Suprapubic skin (tissue), 4 donors: ENCODE results near the gene SIN3B. TPM values are rescaled to one million over a fixed set of nuclear protein-coding genes. Genes with fewer than 3 reads are reported as not detected.

Experiments used
- DNase-seq, 2 donors: peaks; one replicate each; pipeline ENCODE4 v3.0.0-alpha.2; 2019; ENCODE audit warnings: low spot score in 2 of 2
- H3K27ac ChIP-seq: fragments of 200-600 bp; sonication (generic); one replicate; pipeline ENCODE4 v1.5.1; 2019
- H3K27me3 ChIP-seq: fragments of 200-600 bp; sonication (generic); one replicate; pipeline ENCODE4 v1.5.1; 2019
- H3K36me3 ChIP-seq: fragments of 200-600 bp; sonication (generic); one replicate; pipeline ENCODE4 v1.5.1; 2019
- H3K4me1 ChIP-seq: fragments of 200-600 bp; sonication (generic); one replicate; pipeline ENCODE4 v1.5.1; 2019
- H3K4me3 ChIP-seq: fragments of 200-600 bp; sonication (generic); one replicate; pipeline ENCODE4 v1.5.1; 2019; ENCODE audit warnings: mild to moderate bottlenecking
- H3K9me3 ChIP-seq: fragments of 200-600 bp; sonication (generic); one replicate; pipeline ENCODE4 v1.5.1; 2019
- CTCF ChIP-seq, 2 donors: fragments of 200-600 bp in 1 of 2; fragments of 450-650 bp in 1 of 2; sonication (generic) in 1 of 2; IDR thresholded peaks; one replicate each; pipeline ENCODE4 v1.5.1; 2016 to 2019; ENCODE audit warnings: antibody characterized with exemption in 2 of 2, mild to moderate bottlenecking in 1 of 2, moderate library complexity in 1 of 2
- EP300 ChIP-seq: sonication (generic); formaldehyde crosslinking; IDR thresholded peaks from one replicate; pipeline ENCODE4 v1.6.1; 2017; ENCODE audit warnings: antibody characterized with exemption
- POLR2A ChIP-seq, 2 donors: fragments of 450-650 bp; IDR thresholded peaks; one replicate each; pipeline ENCODE4 v1.6.1; 2017; ENCODE audit warnings: antibody characterized with exemption in 2 of 2, mild to moderate bottlenecking in 2 of 2, moderate library complexity in 2 of 2
- POLR2AphosphoS5 ChIP-seq, 3 donors: sonication (generic); formaldehyde crosslinking; IDR thresholded peaks; one replicate each; pipeline ENCODE4 v1.6.1; 2017; ENCODE audit warnings: antibody characterized with exemption in 3 of 3
- WGBS: methylation state at CpG from one replicate; pipeline ENCODE4 v1.1.5; 2018; 5-methylcytosine and 5-hydroxymethylcytosine counted together
- total RNA-seq, 4 donors: library from RNA; depleted of rRNA; stranded (reverse); fragments of >200 nt; gene quantifications; one replicate each; pipeline ENCODE4 v1.1.0, GENCODE V29; 2016

The SIN3B gene
- total RNA-seq, 4 donors from 2014 or later: 32.1 to 122 (median 39.4) TPM

- peak in 1 of 2 donors; percentile 76 for DNase-seq
- TF ChIP-seq CTCF (IDR thresholded peaks at IDR 0.05) (no peak), POLR2A (IDR thresholded peaks at IDR 0.05) (peak in 1 of 2 donors; percentile 9), POLR2AphosphoS5 (IDR thresholded peaks at IDR 0.05) (no peak)
- peak within 1 kb of the TSS; percentile 7 for H3K27ac ChIP-seq
- peaks cover 15% of the 10 kb centered on the region for H3K4me1 ChIP-seq
- 50% methylated on average over 16 of the region's 31 CpGs for WGBS
- H3K36me3 ChIP-seq: no peaks in the 10 kb centered on the region
- H3K4me3 ChIP-seq: peak within 1 kb of the TSS; percentile 26
- H3K27me3 ChIP-seq: peaks cover 6% of the 10 kb centered on the region
- H3K9me3 ChIP-seq: no peaks in the 10 kb centered on the region
Observed at GRCh38 chr19:16888629-16889365, 59.6 kb downstream of the SIN3B start, which contains the start of gene F2RL3. F2RL3 (plus strand) TSS chr19:16888999; CDS start chr19:16889190, 191 bp downstream.

DNA sequence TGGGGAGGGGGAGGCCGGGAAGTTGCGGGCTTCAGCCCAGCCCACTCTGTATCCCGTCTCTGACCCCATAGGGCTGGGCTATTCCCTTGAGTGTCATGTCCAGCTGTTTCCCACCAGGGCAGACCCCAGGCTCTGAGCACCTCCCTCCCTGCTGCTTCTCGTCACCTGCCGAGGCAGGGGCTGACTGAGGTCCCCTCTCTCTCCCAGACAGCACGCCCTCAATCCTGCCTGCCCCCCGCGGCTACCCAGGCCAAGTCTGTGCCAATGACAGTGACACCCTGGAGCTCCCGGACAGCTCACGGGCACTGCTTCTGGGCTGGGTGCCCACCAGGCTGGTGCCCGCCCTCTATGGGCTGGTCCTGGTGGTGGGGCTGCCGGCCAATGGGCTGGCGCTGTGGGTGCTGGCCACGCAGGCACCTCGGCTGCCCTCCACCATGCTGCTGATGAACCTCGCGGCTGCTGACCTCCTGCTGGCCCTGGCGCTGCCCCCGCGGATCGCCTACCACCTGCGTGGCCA is 60.2 kb downstream of the SIN3B start:
- no peak for TF ChIP-seq POLR2AphosphoS5 (IDR thresholded peaks at IDR 0.05)
- Histone ChIP-seq H3K4me1 (peaks cover 15% of the 10 kb centered on the region), H3K4me3 (peak overlapping the region; percentile 26), H3K9me3 (no peaks in the 10 kb centered on the region), H3K36me3 (no peaks in the 10 kb centered on the region), H3K27me3 (peaks cover 6% of the 10 kb centered on the region), H3K27ac (peak overlapping the region; percentile 7)
- WGBS: 61% methylated on average over 15 of the region's 22 CpGs
- DNase-seq: peak in 1 of 2 donors; percentile 79

GRCh38 chr19:16889883-16890460 is 60.8 kb downstream of the SIN3B start:
- no peaks in the 10 kb centered on the region for H3K36me3 ChIP-seq
- no peak overlapping the region for H3K27ac ChIP-seq
- peaks cover 6% of the 10 kb centered on the region for H3K27me3 ChIP-seq
- no peak for DNase-seq
- no peaks in the 10 kb centered on the region for H3K9me3 ChIP-seq
- H3K4me3 ChIP-seq: no peak overlapping the region
- H3K4me1 ChIP-seq: peaks cover 15% of the 10 kb centered on the region
- WGBS: no CpG with 5 or more reads among the region's 48 CpGs
- TF ChIP-seq CTCF (IDR thresholded peaks at IDR 0.05) (no peak), POLR2A (IDR thresholded peaks at IDR 0.05) (no peak), POLR2AphosphoS5 (IDR thresholded peaks at IDR 0.05) (no peak), EP300 (no peak)

DNA sequence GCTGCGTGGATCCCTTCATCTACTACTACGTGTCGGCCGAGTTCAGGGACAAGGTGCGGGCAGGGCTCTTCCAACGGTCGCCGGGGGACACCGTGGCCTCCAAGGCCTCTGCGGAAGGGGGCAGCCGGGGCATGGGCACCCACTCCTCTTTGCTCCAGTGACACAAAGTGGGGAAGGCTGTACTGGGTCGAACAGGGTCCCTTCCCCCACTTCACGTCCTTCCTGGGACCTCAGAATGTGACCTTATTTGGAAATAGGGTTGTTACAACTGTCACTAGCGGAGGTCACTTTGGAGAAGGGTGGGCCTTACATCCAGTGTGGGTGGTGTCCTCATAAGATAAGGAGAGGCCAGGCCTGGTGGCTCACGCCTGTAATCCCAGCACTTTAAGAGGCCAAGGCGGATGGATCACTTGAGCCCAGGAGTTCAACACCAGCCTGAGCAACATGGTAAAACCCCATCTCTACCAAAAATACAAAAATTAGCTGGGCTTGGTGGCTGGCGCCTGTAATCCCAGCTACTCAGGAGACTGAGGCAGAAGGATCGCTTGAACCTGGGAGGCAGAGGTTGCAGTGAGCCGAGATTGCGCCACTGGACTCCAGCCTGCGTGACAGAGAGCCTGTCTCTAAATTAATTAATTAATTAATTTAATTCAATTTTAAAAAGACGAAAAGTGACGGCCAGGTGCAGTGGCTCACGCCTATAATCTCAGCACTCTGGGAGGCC is 61.4 kb downstream of the SIN3B start:
- H3K36me3 ChIP-seq: no peaks in the 10 kb centered on the region
- no peaks in the 10 kb centered on the region for H3K9me3 ChIP-seq
- H3K4me3 ChIP-seq: no peak overlapping the region
- DNase-seq: no peak
- peaks cover 6% of the 10 kb centered on the region for H3K27me3 ChIP-seq
- H3K4me1 ChIP-seq: peaks cover 19% of the 10 kb centered on the region
- TF ChIP-seq EP300 (no peak), POLR2A (IDR thresholded peaks at IDR 0.05) (no peak), CTCF (IDR thresholded peaks at IDR 0.05) (no peak), POLR2AphosphoS5 (IDR thresholded peaks at IDR 0.05) (no peak)
- WGBS: 88% methylated on average over 24 of the region's 24 CpGs
- H3K27ac ChIP-seq: no peak overlapping the region

- Histone ChIP-seq H3K9me3 (no peaks in the 10 kb centered on the region), H3K4me3 (no peak overlapping the region), H3K27ac (no peak overlapping the region), H3K36me3 (no peaks in the 10 kb centered on the region), H3K4me1 (peaks cover 30% of the 10 kb centered on the region), H3K27me3 (peaks cover 6% of the 10 kb centered on the region)
- WGBS: 88% methylated on average over 12 of the region's 12 CpGs
- no peak for TF ChIP-seq POLR2AphosphoS5 (IDR thresholded peaks at IDR 0.05)
- DNase-seq: no peak
Observed at GRCh38 chr19:16891696-16892382, 62.6 kb downstream of the SIN3B start.
